AG09309 (cell line): ENCODE measurements around the gene ZNF184.

Experiments used
- DNase-seq: peaks from one replicate; pipeline ENCODE4 v3.0.0-alpha.2; 2010; ENCODE audit warnings: low read depth
- H3K4me3 ChIP-seq: 2 replicates; pipeline ENCODE4 v1.5.1; 2011; ENCODE audit warnings: mild to moderate bottlenecking, low read depth, low read length, moderate library complexity; ENCODE audit not compliant: control insufficient read depth
- CTCF ChIP-seq: IDR thresholded peaks from 2 replicates; pipeline ENCODE4 v1.5.1; 2011; ENCODE audit warnings: mild to moderate bottlenecking, low read depth, low read length, inconsistent platforms; ENCODE audit not compliant: insufficient read depth, control insufficient read depth; ENCODE audit errors: missing control alignments

ZNF184 gene

GRCh38 chr6:27501187-27501586, 28.3 kb upstream of the ZNF184 start:
- DNase-seq, result no peak
- H3K4me3 ChIP-seq, result no peak overlapping the region
- TF ChIP-seq CTCF, result no peak

- H3K4me3 ChIP-seq, result no peak overlapping the region
- TF ChIP-seq CTCF, result no peak
- no peak for DNase-seq
These were observed 27.3 kb upstream of the ZNF184 start for GRCh38 chr6:27500177-27500576.

GRCh38 chr6:27495386-27496135, 22.7 kb upstream of the ZNF184 start:
- H3K4me3 ChIP-seq, result peak overlapping the region; percentile 64
- DNase-seq, result peak; percentile 70
- TF ChIP-seq CTCF, result peak; percentile 13

GRCh38 chr6:27494987-27495385, 22.1 kb upstream of the ZNF184 start:
- H3K4me3 ChIP-seq, result peak overlapping the region; percentile 64
- TF ChIP-seq CTCF, result no peak
- DNase-seq, result no peak

- no peak for DNase-seq
- TF ChIP-seq CTCF, result no peak
- no peak overlapping the region for H3K4me3 ChIP-seq
These were observed 21.2 kb upstream of the ZNF184 start for GRCh38 chr6:27494103-27494502.

GRCh38 chr6:27492631-27493190, 19.8 kb upstream of the ZNF184 start:
- TF ChIP-seq CTCF, result no peak
- H3K4me3 ChIP-seq, result no peak overlapping the region
- DNase-seq, result no peak
